GM18861 (cell line): Measurements from ENCODE around the gene DCAF11.

Experiments
- ATAC-seq: cut with Tn5 transposase; IDR thresholded peaks from one replicate; pipeline ENCODE4 v1.9.1; 2021; ENCODE audit not compliant: unreplicated experiment

Gene DCAF11

GRCh38 chr14:24156840-24157239 is 42.3 kb downstream of the DCAF11 start:
- ATAC-seq, result no peak

- no peak for ATAC-seq
These were observed 42.8 kb downstream of the DCAF11 start for GRCh38 chr14:24157331-24157730.

- no peak for ATAC-seq
These were observed 45.4 kb downstream of the DCAF11 start for GRCh38 chr14:24159777-24160498.

GRCh38 chr14:24160499-24160849 is 45.9 kb downstream of the DCAF11 start:
- no peak for ATAC-seq

- ATAC-seq, result peak; percentile 72
These were observed 46.5 kb downstream of the DCAF11 start, which contains the start of gene IRF9 for GRCh38 chr14:24160850-24161804. TSS of gene IRF9 (plus strand) at chr14:24161265. CDS start at chr14:24162145, 880 bp downstream.

- no peak for ATAC-seq
These were observed 47.5 kb downstream of the DCAF11 start for GRCh38 chr14:24162093-24162492.

- ATAC-seq, result no peak
These were observed 50.0 kb downstream of the DCAF11 start for GRCh38 chr14:24164518-24164991.

GRCh38 chr14:24165785-24166184 is 51.2 kb downstream of the DCAF11 start:
- ATAC-seq, result no peak

- ATAC-seq, result no peak
These were observed 53.0 kb downstream of the DCAF11 start for GRCh38 chr14:24167469-24168114.

GRCh38 chr14:24171422-24172260 is 57.1 kb downstream of the DCAF11 start, which contains the start of gene REC8:
TSS of gene REC8 (plus strand) at chr14:24172080. CDS start at chr14:24172553, 473 bp downstream.
- peak; percentile 74 for ATAC-seq

- ATAC-seq, result no peak
These were observed 57.8 kb downstream of the DCAF11 start for GRCh38 chr14:24172261-24172860.

- ATAC-seq, result no peak
These were observed 58.3 kb downstream of the DCAF11 start for GRCh38 chr14:24172871-24173281.
